ENCODE measurements around the gene FGD4.

DNA sequence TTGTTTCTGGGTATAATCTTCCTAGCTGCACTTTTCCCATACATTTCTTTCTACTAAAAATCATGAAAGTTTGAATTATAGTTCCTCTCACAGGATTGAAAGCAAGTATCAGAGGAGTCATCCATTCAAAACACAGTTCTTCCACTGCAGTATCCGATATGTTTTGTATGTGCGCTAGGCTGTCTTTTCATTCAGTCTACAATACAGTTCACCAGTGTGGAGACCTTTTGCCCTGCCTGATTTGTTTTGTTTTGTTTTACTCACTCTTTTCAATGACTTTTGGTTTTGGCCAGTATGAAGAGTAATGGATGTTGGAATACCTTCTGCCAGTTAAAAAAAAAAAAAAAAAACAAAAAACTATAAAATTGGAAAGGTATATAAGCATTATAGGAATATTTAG, 91.4 kb downstream of the FGD4 start:
- TF ChIP-seq CTCF (IDR thresholded peaks at IDR 0.05) (no peak), POLR2A (IDR thresholded peaks at IDR 0.05) (no peak), EP300 (IDR thresholded peaks at IDR 0.05) (no peak)
